ENCODE measurements around the gene EXOC6. TPM values are rescaled to one million over a fixed set of nuclear protein-coding genes. Genes with fewer than 3 reads are reported as not detected.

EXOC6 gene
- total RNA-seq, 1 donor from 2014 or later: 25.6 TPM

- H3K9me3 Mint-ChIP-seq: no peaks in the 10 kb centered on the region
- no peak overlapping the region for H3K27ac ChIP-seq
- no peak for DNase-seq (ENCODE audit: low spot score)
- H3K79me2 ChIP-seq (ENCODE audit: low read depth): no peaks in the 10 kb centered on the region
- no peak overlapping the region for H3K4me2 ChIP-seq
- H3K27me3 Mint-ChIP-seq (ENCODE audit: insufficient read depth, low read depth): peaks cover 7% of the 10 kb centered on the region
- H3K9ac ChIP-seq: no peak overlapping the region
- H3K4me1 ChIP-seq: no peaks in the 10 kb centered on the region
- H3K9me3 ChIP-seq (ENCODE audit: low read depth): no peaks in the 10 kb centered on the region
- H3F3A ChIP-seq (ENCODE audit: low read depth): no peaks in the 10 kb centered on the region
- H3K4me3 ChIP-seq: no peak overlapping the region
- no peak overlapping the region for H3K27ac Mint-ChIP-seq
- no peaks in the 10 kb centered on the region for H3K4me1 Mint-ChIP-seq
- H3K36me3 ChIP-seq: no peaks in the 10 kb centered on the region
- H4K20me1 ChIP-seq (ENCODE audit: low read depth): no peaks in the 10 kb centered on the region
- H3K4me3 Mint-ChIP-seq: no peak overlapping the region
- no peak for TF ChIP-seq CTCF (IDR thresholded peaks at IDR 0.05)
- no peak for TF ChIP-seq EZH2phosphoT487 (IDR thresholded peaks at IDR 0.05)
- TF ChIP-seq EZH2 (IDR thresholded peaks at IDR 0.05): no peak
- H2AFZ ChIP-seq (replicated peaks): no peak overlapping the region
- H3K27me3 ChIP-seq: no peaks in the 10 kb centered on the region
- no peaks in the 10 kb centered on the region for H3K36me3 Mint-ChIP-seq
These were observed 18.4 kb upstream of the EXOC6 start for GRCh38 chr10:92829786-92830377.

GRCh38 chr10:92830478-92831389 is 17.6 kb upstream of the EXOC6 start:
- DNase-seq (ENCODE audit: low spot score): no peak
- no peak overlapping the region for H3K4me2 ChIP-seq
- H3K4me3 ChIP-seq: no peak overlapping the region
- peaks cover 7% of the 10 kb centered on the region for H3K27me3 Mint-ChIP-seq (ENCODE audit: insufficient read depth, low read depth)
- no peak overlapping the region for H3K27ac Mint-ChIP-seq
- H4K20me1 ChIP-seq (ENCODE audit: low read depth): no peaks in the 10 kb centered on the region
- H3K79me2 ChIP-seq (ENCODE audit: low read depth): no peaks in the 10 kb centered on the region
- TF ChIP-seq EZH2 (IDR thresholded peaks at IDR 0.05): no peak
- no peak for TF ChIP-seq CTCF (IDR thresholded peaks at IDR 0.05)
- TF ChIP-seq EZH2phosphoT487 (IDR thresholded peaks at IDR 0.05): no peak
- H3K27ac ChIP-seq: no peak overlapping the region
- H3K4me3 Mint-ChIP-seq: no peak overlapping the region
- no peak overlapping the region for H3K9ac ChIP-seq
- H2AFZ ChIP-seq (replicated peaks): peak overlapping the region; percentile 17
- no peaks in the 10 kb centered on the region for H3K27me3 ChIP-seq
- H3F3A ChIP-seq (ENCODE audit: low read depth): no peaks in the 10 kb centered on the region
- no peaks in the 10 kb centered on the region for H3K36me3 Mint-ChIP-seq
- H3K4me1 Mint-ChIP-seq: no peaks in the 10 kb centered on the region
- H3K9me3 Mint-ChIP-seq: no peaks in the 10 kb centered on the region
- H3K9me3 ChIP-seq (ENCODE audit: low read depth): no peaks in the 10 kb centered on the region
- H3K36me3 ChIP-seq: no peaks in the 10 kb centered on the region
- no peaks in the 10 kb centered on the region for H3K4me1 ChIP-seq

GRCh38 chr10:92832121-92832520 is 16.2 kb upstream of the EXOC6 start:
- TF ChIP-seq CTCF (IDR thresholded peaks at IDR 0.05) (no peak), EZH2 (IDR thresholded peaks at IDR 0.05) (no peak), EZH2phosphoT487 (IDR thresholded peaks at IDR 0.05) (no peak)
- H3K9ac ChIP-seq: no peak overlapping the region
- H3K27ac ChIP-seq: no peak overlapping the region
- no peak for DNase-seq (ENCODE audit: low spot score)
- Mint-ChIP-seq H3K4me3 (no peak overlapping the region), H3K4me1 (no peaks in the 10 kb centered on the region), H3K9me3 (no peaks in the 10 kb centered on the region), H3K27me3 (ENCODE audit: insufficient read depth, low read depth) (peaks cover 7% of the 10 kb centered on the region), H3K27ac (no peak overlapping the region), H3K36me3 (no peaks in the 10 kb centered on the region)
- no peaks in the 10 kb centered on the region for H3K9me3 ChIP-seq (ENCODE audit: low read depth)
- H3K36me3 ChIP-seq: no peaks in the 10 kb centered on the region
- no peaks in the 10 kb centered on the region for H3F3A ChIP-seq (ENCODE audit: low read depth)
- no peak overlapping the region for H3K4me3 ChIP-seq
- H3K27me3 ChIP-seq: no peaks in the 10 kb centered on the region
- no peaks in the 10 kb centered on the region for H3K79me2 ChIP-seq (ENCODE audit: low read depth)
- H3K4me1 ChIP-seq: no peaks in the 10 kb centered on the region
- no peaks in the 10 kb centered on the region for H4K20me1 ChIP-seq (ENCODE audit: low read depth)
- no peak overlapping the region for H3K4me2 ChIP-seq
- H2AFZ ChIP-seq (replicated peaks): no peak overlapping the region
